Osteoblast (primary cell): ENCODE measurements around the gene DUSP9. TPM values are rescaled to one million over a fixed set of nuclear protein-coding genes. Genes with fewer than 3 reads are reported as not detected.

Source experiments
- DNase-seq: peaks from one replicate; pipeline ENCODE4 v3.0.0; 2011; ENCODE audit warnings: low spot score, mixed read lengths; ENCODE audit not compliant: insufficient read length; ENCODE audit errors: missing footprints
- H2AFZ ChIP-seq: 2 replicates; pipeline ENCODE4 v1.6.0; 2011; ENCODE audit warnings: mild to moderate bottlenecking, low read length
- H3K27ac ChIP-seq: 2 replicates; pipeline ENCODE4 v1.5.1; 2011; ENCODE audit warnings: mild to moderate bottlenecking, low read depth, low read length, moderate library complexity
- H3K27me3 ChIP-seq: 2 replicates; pipeline ENCODE4 v1.6.0; 2012; ENCODE audit warnings: mild to moderate bottlenecking, control low read depth, inconsistent platforms, low read length, moderate library complexity; ENCODE audit not compliant: insufficient read depth
- H3K36me3 ChIP-seq: 2 replicates; pipeline ENCODE4 v1.5.1; 2011; ENCODE audit warnings: mild to moderate bottlenecking, low read length, control low read depth, moderate library complexity; ENCODE audit not compliant: insufficient read depth
- H3K4me1 ChIP-seq: 2 replicates; pipeline ENCODE4 v1.5.1; 2011; ENCODE audit warnings: mild to moderate bottlenecking, low read length, control low read depth, moderate library complexity; ENCODE audit not compliant: insufficient read depth
- H3K4me2 ChIP-seq: 2 replicates; pipeline ENCODE4 v1.6.0; 2011; ENCODE audit warnings: mild to moderate bottlenecking, low read length; ENCODE audit not compliant: insufficient read depth
- H3K4me3 ChIP-seq: fragments of 200-600 bp; sonication (generic); 3 replicates; pipeline ENCODE4 v1.5.1; 2012; ENCODE audit warnings: mild to moderate bottlenecking, low read length, inconsistent platforms; ENCODE audit not compliant: insufficient read depth
- H3K79me2 ChIP-seq: 2 replicates; pipeline ENCODE4 v1.6.0; 2012; ENCODE audit warnings: mild to moderate bottlenecking, low read length, control low read depth, inconsistent platforms; ENCODE audit not compliant: insufficient read depth
- H3K9me3 ChIP-seq: 2 replicates; pipeline ENCODE4 v1.5.1; 2011; ENCODE audit warnings: low read depth, low read length, control low read depth
- H4K20me1 ChIP-seq: 2 replicates; pipeline ENCODE4 v1.6.0; 2012; ENCODE audit warnings: mild to moderate bottlenecking, low read length, control low read depth; ENCODE audit not compliant: insufficient read depth
- CTCF ChIP-seq: IDR thresholded peaks from 2 replicates; pipeline ENCODE4 v1.5.1; 2011; ENCODE audit warnings: mild to moderate bottlenecking, low read depth, low read length, moderate library complexity; ENCODE audit errors: extremely low read depth
- total RNA-seq: library from RNA; depleted of rRNA; stranded (reverse); fragments of >200 nt; gene quantifications from 2 replicates; pipeline ENCODE4 v1.2.3, GENCODE V29; 2012

DUSP9 gene
- total RNA-seq, 1 donor: under 0.01 TPM

DNA sequence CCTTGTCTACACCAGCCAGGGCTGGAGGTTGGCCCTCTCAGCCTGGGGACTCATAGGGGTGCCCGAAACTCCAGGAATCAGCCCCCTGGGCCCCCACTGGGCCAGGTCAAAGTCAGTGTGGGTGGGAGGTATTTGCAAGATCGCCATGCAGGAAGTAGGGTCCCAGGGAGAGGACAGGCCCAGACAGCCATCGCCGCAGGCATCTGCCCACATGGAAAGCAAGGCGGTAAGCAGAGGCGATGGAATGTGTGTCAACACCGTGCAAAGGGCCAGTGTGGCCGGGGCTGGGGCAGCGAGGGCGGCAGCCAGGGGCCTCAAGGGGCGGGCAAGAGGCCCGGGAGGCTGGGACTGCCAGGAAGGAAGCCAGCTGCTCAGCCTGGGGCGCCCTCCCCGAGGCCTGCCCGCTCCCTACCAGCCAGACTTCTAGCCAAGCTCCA lies 19.3 kb upstream of the DUSP9 start:
- no peak overlapping the region for H3K27ac ChIP-seq
- H2AFZ ChIP-seq: no peak overlapping the region
- peak; percentile 80 for DNase-seq
- no peaks in the 10 kb centered on the region for H3K79me2 ChIP-seq
- peaks cover 3% of the 10 kb centered on the region for H3K27me3 ChIP-seq
- TF ChIP-seq CTCF: no peak
- H3K4me2 ChIP-seq: no peak overlapping the region
- no peak overlapping the region for H3K4me3 ChIP-seq
- H4K20me1 ChIP-seq: no peaks in the 10 kb centered on the region
- H3K36me3 ChIP-seq: no peaks in the 10 kb centered on the region
- peaks cover 7% of the 10 kb centered on the region for H3K9me3 ChIP-seq
- H3K4me1 ChIP-seq: no peaks in the 10 kb centered on the region

- H4K20me1 ChIP-seq: no peaks in the 10 kb centered on the region
- H3K27me3 ChIP-seq: peaks cover 3% of the 10 kb centered on the region
- peaks cover 7% of the 10 kb centered on the region for H3K9me3 ChIP-seq
- peak; percentile 66 for DNase-seq
- no peak overlapping the region for H2AFZ ChIP-seq
- no peaks in the 10 kb centered on the region for H3K79me2 ChIP-seq
- TF ChIP-seq CTCF: no peak
- H3K4me2 ChIP-seq: no peak overlapping the region
- H3K4me1 ChIP-seq: no peaks in the 10 kb centered on the region
- H3K27ac ChIP-seq: no peak overlapping the region
- H3K36me3 ChIP-seq: no peaks in the 10 kb centered on the region
- no peak overlapping the region for H3K4me3 ChIP-seq
Measured at GRCh38 chrX:153628129-153628528, 18.9 kb upstream of the DUSP9 start.

DNA sequence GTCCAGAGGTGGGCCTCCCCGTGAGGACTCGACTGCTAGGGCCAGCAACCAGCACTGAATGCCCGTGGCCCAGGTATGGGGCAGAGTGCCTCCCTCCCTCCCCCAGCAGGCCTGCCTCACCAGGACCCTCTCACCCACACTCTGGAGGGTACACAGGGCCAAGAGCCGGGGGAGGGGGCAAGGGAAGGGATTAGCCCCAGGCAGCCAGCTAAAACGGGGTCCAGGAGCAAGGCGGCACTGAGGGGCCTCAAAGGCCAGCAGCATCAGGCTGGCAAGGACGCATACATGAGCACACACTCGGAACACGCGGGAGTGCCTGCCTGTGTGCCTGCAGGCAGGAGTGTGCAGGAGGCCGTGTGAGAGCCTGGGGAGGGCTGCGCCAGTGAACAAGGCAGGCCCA lies 18.3 kb upstream of the DUSP9 start:
- Histone ChIP-seq H3K27ac (no peak overlapping the region), H3K4me1 (no peaks in the 10 kb centered on the region), H3K27me3 (no peaks in the 10 kb centered on the region), H3K4me2 (no peak overlapping the region), H4K20me1 (no peaks in the 10 kb centered on the region), H2AFZ (no peak overlapping the region), H3K79me2 (no peaks in the 10 kb centered on the region), H3K4me3 (no peak overlapping the region), H3K36me3 (no peaks in the 10 kb centered on the region), H3K9me3 (peaks cover 7% of the 10 kb centered on the region)
- TF ChIP-seq CTCF: no peak
- DNase-seq: peak; percentile 66

- DNase-seq: peak; percentile 86
- no peaks in the 10 kb centered on the region for H3K36me3 ChIP-seq
- H3K27ac ChIP-seq: no peak overlapping the region
- H3K4me2 ChIP-seq: no peak overlapping the region
- H3K4me3 ChIP-seq: no peak overlapping the region
- H3K27me3 ChIP-seq: peaks cover 4% of the 10 kb centered on the region
- H3K4me1 ChIP-seq: no peaks in the 10 kb centered on the region
- H3K9me3 ChIP-seq: peaks cover 7% of the 10 kb centered on the region
- TF ChIP-seq CTCF: no peak
- H4K20me1 ChIP-seq: no peaks in the 10 kb centered on the region
- H3K79me2 ChIP-seq: no peaks in the 10 kb centered on the region
- H2AFZ ChIP-seq: no peak overlapping the region
Measured at GRCh38 chrX:153631346-153631745, 15.7 kb upstream of the DUSP9 start.
